Measurements from ENCODE around the gene NADK2. TPM values are rescaled to one million over a fixed set of nuclear protein-coding genes. Genes with fewer than 3 reads are reported as not detected.

The NADK2 gene
- total RNA-seq, 1 experiment from 2014 or later = 36.9 TPM

- Histone ChIP-seq H3K9me2 (replicated peaks; ENCODE audit: insufficient read depth, low read length) (no peaks in the 10 kb centered on the region), H2AFZ (ENCODE audit: low read length) (no peak overlapping the region), H3K4me2 (ENCODE audit: low read depth, low read length, poor library complexity, severe bottlenecking) (no peak overlapping the region), H3K27ac (ENCODE audit: low read length) (no peak overlapping the region), H3K9me3 (ENCODE audit: low read length) (no peaks in the 10 kb centered on the region), H3K4me1 (ENCODE audit: low read length) (no peaks in the 10 kb centered on the region), H4K20me1 (ENCODE audit: insufficient read depth, low read depth, low read length) (no peaks in the 10 kb centered on the region), H3K27me3 (ENCODE audit: low read length) (no peaks in the 10 kb centered on the region), H3K79me2 (ENCODE audit: low read length) (no peaks in the 10 kb centered on the region), H3K9ac (ENCODE audit: low read length) (no peak overlapping the region), H3K36me3 (ENCODE audit: insufficient read depth, low read length) (no peaks in the 10 kb centered on the region), H3K4me3 (ENCODE audit: low read length) (no peak overlapping the region)
- no peak for DNase-seq
Observed at GRCh38 chr5:36253575-36253974, 11.8 kb upstream of the NADK2 start.

GRCh38 chr5:36252722-36253365, 11.1 kb upstream of the NADK2 start:
- H4K20me1 ChIP-seq (ENCODE audit: insufficient read depth, low read depth, low read length) = no peaks in the 10 kb centered on the region
- H3K27ac ChIP-seq (ENCODE audit: low read length) = no peak overlapping the region
- no peaks in the 10 kb centered on the region for H3K79me2 ChIP-seq (ENCODE audit: low read length)
- DNase-seq = no peak
- H3K4me3 ChIP-seq (ENCODE audit: low read length) = no peak overlapping the region
- H3K9me2 ChIP-seq (replicated peaks; ENCODE audit: insufficient read depth, low read length) = no peaks in the 10 kb centered on the region
- no peaks in the 10 kb centered on the region for H3K4me1 ChIP-seq (ENCODE audit: low read length)
- no peak overlapping the region for H3K9ac ChIP-seq (ENCODE audit: low read length)
- H3K9me3 ChIP-seq (ENCODE audit: low read length) = no peaks in the 10 kb centered on the region
- no peaks in the 10 kb centered on the region for H3K36me3 ChIP-seq (ENCODE audit: insufficient read depth, low read length)
- no peak overlapping the region for H3K4me2 ChIP-seq (ENCODE audit: low read depth, low read length, poor library complexity, severe bottlenecking)
- no peaks in the 10 kb centered on the region for H3K27me3 ChIP-seq (ENCODE audit: low read length)
- no peak overlapping the region for H2AFZ ChIP-seq (ENCODE audit: low read length)

GRCh38 chr5:36251218-36251617, 9.5 kb upstream of the NADK2 start:
- H3K36me3 ChIP-seq (ENCODE audit: insufficient read depth, low read length) = no peaks in the 10 kb centered on the region
- no peak overlapping the region for H2AFZ ChIP-seq (ENCODE audit: low read length)
- no peak for DNase-seq

GRCh38 chr5:36250427-36250826, 8.7 kb upstream of the NADK2 start:
- Histone ChIP-seq H3K36me3 (ENCODE audit: insufficient read depth, low read length) (no peaks in the 10 kb centered on the region), H2AFZ (ENCODE audit: low read length) (no peak overlapping the region), H3K9me3 (ENCODE audit: low read length) (no peaks in the 10 kb centered on the region), H3K4me2 (ENCODE audit: low read depth, low read length, poor library complexity, severe bottlenecking) (no peak overlapping the region), H3K27me3 (ENCODE audit: low read length) (no peaks in the 10 kb centered on the region), H4K20me1 (ENCODE audit: insufficient read depth, low read depth, low read length) (no peaks in the 10 kb centered on the region), H3K9me2 (replicated peaks; ENCODE audit: insufficient read depth, low read length) (no peaks in the 10 kb centered on the region), H3K79me2 (ENCODE audit: low read length) (no peaks in the 10 kb centered on the region), H3K4me1 (ENCODE audit: low read length) (no peaks in the 10 kb centered on the region), H3K9ac (ENCODE audit: low read length) (no peak overlapping the region), H3K27ac (ENCODE audit: low read length) (no peak overlapping the region), H3K4me3 (ENCODE audit: low read length) (no peak overlapping the region)
- no peak for DNase-seq

More at GRCh38 chr5:36251218-36251617, 9.5 kb upstream of the NADK2 start:
- Histone ChIP-seq H3K9ac (ENCODE audit: low read length) (no peak overlapping the region), H3K4me3 (ENCODE audit: low read length) (no peak overlapping the region), H3K79me2 (ENCODE audit: low read length) (no peaks in the 10 kb centered on the region), H3K27me3 (ENCODE audit: low read length) (no peaks in the 10 kb centered on the region), H3K9me2 (replicated peaks; ENCODE audit: insufficient read depth, low read length) (no peaks in the 10 kb centered on the region), H3K27ac (ENCODE audit: low read length) (no peak overlapping the region), H3K4me2 (ENCODE audit: low read depth, low read length, poor library complexity, severe bottlenecking) (no peak overlapping the region), H3K9me3 (ENCODE audit: low read length) (no peaks in the 10 kb centered on the region), H3K4me1 (ENCODE audit: low read length) (no peaks in the 10 kb centered on the region), H4K20me1 (ENCODE audit: insufficient read depth, low read depth, low read length) (no peaks in the 10 kb centered on the region)

GRCh38 chr5:36246036-36246800, 4.5 kb upstream of the NADK2 start:
- Histone ChIP-seq H2AFZ (ENCODE audit: low read length) (no peak overlapping the region), H3K79me2 (ENCODE audit: low read length) (peaks cover 7% of the 10 kb centered on the region), H3K9ac (ENCODE audit: low read length) (no peak overlapping the region), H3K4me1 (ENCODE audit: low read length) (peaks cover 13% of the 10 kb centered on the region), H3K4me3 (ENCODE audit: low read length) (no peak overlapping the region), H3K4me2 (ENCODE audit: low read depth, low read length, poor library complexity, severe bottlenecking) (no peak overlapping the region), H3K9me3 (ENCODE audit: low read length) (no peaks in the 10 kb centered on the region), H4K20me1 (ENCODE audit: insufficient read depth, low read depth, low read length) (no peaks in the 10 kb centered on the region), H3K9me2 (replicated peaks; ENCODE audit: insufficient read depth, low read length) (no peaks in the 10 kb centered on the region), H3K36me3 (ENCODE audit: insufficient read depth, low read length) (no peaks in the 10 kb centered on the region), H3K27me3 (ENCODE audit: low read length) (no peaks in the 10 kb centered on the region), H3K27ac (ENCODE audit: low read length) (no peak overlapping the region)
- DNase-seq = no peak

- Histone ChIP-seq H3K27ac (ENCODE audit: low read length) (no peak overlapping the region), H3K36me3 (ENCODE audit: insufficient read depth, low read length) (no peaks in the 10 kb centered on the region), H3K4me1 (ENCODE audit: low read length) (peaks cover 30% of the 10 kb centered on the region), H4K20me1 (ENCODE audit: insufficient read depth, low read depth, low read length) (no peaks in the 10 kb centered on the region), H3K79me2 (ENCODE audit: low read length) (peaks cover 24% of the 10 kb centered on the region), H2AFZ (ENCODE audit: low read length) (no peak overlapping the region), H3K4me2 (ENCODE audit: low read depth, low read length, poor library complexity, severe bottlenecking) (no peak overlapping the region), H3K9ac (ENCODE audit: low read length) (no peak overlapping the region), H3K9me2 (replicated peaks; ENCODE audit: insufficient read depth, low read length) (no peaks in the 10 kb centered on the region), H3K4me3 (ENCODE audit: low read length) (no peak overlapping the region), H3K9me3 (ENCODE audit: low read length) (no peaks in the 10 kb centered on the region), H3K27me3 (ENCODE audit: low read length) (no peaks in the 10 kb centered on the region)
- no peak for DNase-seq
Observed at GRCh38 chr5:36244076-36244475, 2.4 kb upstream of the NADK2 start.

- no peaks in the 10 kb centered on the region for H3K36me3 ChIP-seq (ENCODE audit: insufficient read depth, low read length)
- peaks cover 29% of the 10 kb centered on the region for H3K79me2 ChIP-seq (ENCODE audit: low read length)
- H3K27ac ChIP-seq (ENCODE audit: low read length) = no peak overlapping the region
- peak overlapping the region; percentile 83 for H3K4me2 ChIP-seq (ENCODE audit: low read depth, low read length, poor library complexity, severe bottlenecking)
- DNase-seq = no peak
- no peaks in the 10 kb centered on the region for H3K9me2 ChIP-seq (replicated peaks; ENCODE audit: insufficient read depth, low read length)
- no peaks in the 10 kb centered on the region for H3K9me3 ChIP-seq (ENCODE audit: low read length)
- no peak overlapping the region for H3K9ac ChIP-seq (ENCODE audit: low read length)
- H3K4me1 ChIP-seq (ENCODE audit: low read length) = peaks cover 34% of the 10 kb centered on the region
- H3K4me3 ChIP-seq (ENCODE audit: low read length) = no peak overlapping the region
- H3K27me3 ChIP-seq (ENCODE audit: low read length) = no peaks in the 10 kb centered on the region
- no peaks in the 10 kb centered on the region for H4K20me1 ChIP-seq (ENCODE audit: insufficient read depth, low read depth, low read length)
- no peak overlapping the region for H2AFZ ChIP-seq (ENCODE audit: low read length)
Observed at GRCh38 chr5:36243653-36244052, 1.9 kb upstream of the NADK2 start.

GRCh38 chr5:36242534-36243485, 1.1 kb upstream of the NADK2 start:
- Histone ChIP-seq H3K27me3 (ENCODE audit: low read length) (no peaks in the 10 kb centered on the region), H3K36me3 (ENCODE audit: insufficient read depth, low read length) (no peaks in the 10 kb centered on the region), H3K4me3 (ENCODE audit: low read length) (peak overlapping the region; percentile 84), H2AFZ (ENCODE audit: low read length) (peak overlapping the region; percentile 17; the same call in 1 of the 2 replicates), H3K27ac (ENCODE audit: low read length) (peak overlapping the region; percentile 95), H3K79me2 (ENCODE audit: low read length) (peaks cover 37% of the 10 kb centered on the region), H3K9ac (ENCODE audit: low read length) (peak overlapping the region; percentile 90), H3K4me1 (ENCODE audit: low read length) (peaks cover 43% of the 10 kb centered on the region), H3K9me2 (replicated peaks; ENCODE audit: insufficient read depth, low read length) (no peaks in the 10 kb centered on the region), H3K9me3 (ENCODE audit: low read length) (no peaks in the 10 kb centered on the region), H3K4me2 (ENCODE audit: low read depth, low read length, poor library complexity, severe bottlenecking) (peak overlapping the region; percentile 83), H4K20me1 (ENCODE audit: insufficient read depth, low read depth, low read length) (no peaks in the 10 kb centered on the region)
- no peak for DNase-seq
